ENCODE data around the gene BRICD5. TPM values are rescaled to one million over a fixed set of nuclear protein-coding genes. Genes with fewer than 3 reads are reported as not detected.
A peak's percentile ranks its signal among the peaks of the same experiment; 100 is the strongest.

BRICD5 gene
- polyA plus RNA-seq, 3 donors from 2014 or later, result 0.10 to 0.36 TPM; not detected in 1

DNA sequence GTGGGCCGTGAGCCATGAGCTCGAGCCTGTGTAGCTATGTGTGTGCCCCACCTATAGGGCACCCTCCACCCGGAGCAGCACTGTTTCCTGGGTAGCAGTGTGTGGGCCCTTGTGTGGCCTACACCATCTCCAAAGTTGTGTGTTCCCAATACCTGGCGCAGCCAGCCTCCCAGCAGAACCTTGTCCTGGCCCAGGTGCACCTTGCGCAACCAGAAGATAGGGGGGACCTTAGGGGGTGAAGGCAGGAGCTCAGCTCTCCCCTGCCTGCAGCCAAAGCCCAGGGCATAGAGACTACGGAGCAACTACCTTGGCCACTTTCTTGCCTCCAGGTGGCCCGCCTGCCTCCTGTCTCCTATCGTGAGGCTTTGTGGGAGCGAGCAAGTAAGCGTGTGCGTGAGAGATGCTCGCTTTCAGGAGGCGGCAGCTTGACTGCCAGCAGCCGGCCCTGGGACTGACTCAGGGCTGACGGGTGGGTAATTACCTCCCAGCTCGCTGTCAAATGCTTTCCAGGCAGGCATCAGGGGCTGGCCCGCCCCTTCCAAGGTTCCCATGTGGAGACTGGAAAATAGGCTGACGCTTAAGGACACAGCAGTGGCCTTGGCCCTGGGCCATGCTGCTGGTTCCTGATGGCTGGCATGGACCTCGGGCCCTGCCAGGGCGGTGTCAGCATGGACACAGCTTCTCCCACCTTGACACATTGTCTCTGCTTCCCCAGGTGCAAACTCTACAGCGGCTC, 36.1 kb downstream of the BRICD5 start:
- no peak for DNase-seq
- H3K4me1 Mint-ChIP-seq, result no peaks in the 10 kb centered on the region
- no peak overlapping the region for H3K4me3 Mint-ChIP-seq
- H3K27ac Mint-ChIP-seq, result no peak overlapping the region
- no peaks in the 10 kb centered on the region for H3K36me3 Mint-ChIP-seq
- no peaks in the 10 kb centered on the region for H3K27me3 Mint-ChIP-seq (ENCODE audit: low read depth in 3 of 3)
- no peaks in the 10 kb centered on the region for H3K9me3 Mint-ChIP-seq

DNA sequence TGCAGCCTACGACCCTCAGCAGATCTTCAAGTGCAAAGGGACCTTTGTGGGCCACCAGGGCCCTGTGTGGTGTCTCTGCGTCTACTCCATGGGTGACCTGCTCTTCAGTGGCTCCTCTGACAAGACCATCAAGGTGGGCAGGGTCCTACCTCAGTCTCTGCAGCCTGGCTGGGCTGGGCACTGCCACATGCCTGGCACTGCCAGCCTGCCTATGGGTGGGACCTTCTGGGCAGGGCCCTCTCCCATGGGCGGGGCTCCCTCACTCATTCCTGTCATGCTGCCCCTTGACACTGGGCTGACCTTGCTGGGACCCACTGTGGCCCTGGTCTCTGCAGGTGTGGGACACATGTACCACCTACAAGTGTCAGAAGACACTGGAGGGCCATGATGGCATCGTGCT, 36.7 kb downstream of the BRICD5 start:
- no peaks in the 10 kb centered on the region for H3K4me1 Mint-ChIP-seq
- H3K27me3 Mint-ChIP-seq (ENCODE audit: low read depth in 3 of 3), result no peaks in the 10 kb centered on the region
- DNase-seq, result no peak
- no peaks in the 10 kb centered on the region for H3K36me3 Mint-ChIP-seq
- no peaks in the 10 kb centered on the region for H3K9me3 Mint-ChIP-seq
- H3K4me3 Mint-ChIP-seq, result no peak overlapping the region
- H3K27ac Mint-ChIP-seq, result no peak overlapping the region

DNA sequence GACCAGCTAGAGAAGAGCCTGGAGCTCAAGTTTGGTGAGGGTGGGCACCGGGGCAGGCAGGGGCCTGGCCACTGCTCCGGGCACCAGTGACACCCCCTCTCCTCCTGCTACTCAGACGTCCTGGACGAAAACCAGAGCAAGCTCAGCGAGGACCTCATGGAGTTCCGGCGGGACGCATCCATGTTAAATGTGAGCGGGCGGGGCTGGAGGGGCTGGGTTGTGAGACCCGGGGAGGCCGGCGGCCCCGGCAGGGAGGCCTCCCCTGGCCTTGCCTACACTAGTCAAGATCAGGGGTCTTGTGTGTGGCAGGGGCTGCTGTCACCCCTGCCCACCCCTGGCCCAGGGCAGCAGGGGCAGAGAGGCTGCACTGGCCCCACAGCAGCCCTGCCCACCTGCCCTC, 37.3 kb downstream of the BRICD5 start:
- Mint-ChIP-seq H3K27ac (no peak overlapping the region), H3K9me3 (no peaks in the 10 kb centered on the region), H3K4me3 (no peak overlapping the region), H3K27me3 (ENCODE audit: low read depth in 3 of 3) (no peaks in the 10 kb centered on the region), H3K4me1 (no peaks in the 10 kb centered on the region), H3K36me3 (no peaks in the 10 kb centered on the region)
- no peak for DNase-seq

DNA sequence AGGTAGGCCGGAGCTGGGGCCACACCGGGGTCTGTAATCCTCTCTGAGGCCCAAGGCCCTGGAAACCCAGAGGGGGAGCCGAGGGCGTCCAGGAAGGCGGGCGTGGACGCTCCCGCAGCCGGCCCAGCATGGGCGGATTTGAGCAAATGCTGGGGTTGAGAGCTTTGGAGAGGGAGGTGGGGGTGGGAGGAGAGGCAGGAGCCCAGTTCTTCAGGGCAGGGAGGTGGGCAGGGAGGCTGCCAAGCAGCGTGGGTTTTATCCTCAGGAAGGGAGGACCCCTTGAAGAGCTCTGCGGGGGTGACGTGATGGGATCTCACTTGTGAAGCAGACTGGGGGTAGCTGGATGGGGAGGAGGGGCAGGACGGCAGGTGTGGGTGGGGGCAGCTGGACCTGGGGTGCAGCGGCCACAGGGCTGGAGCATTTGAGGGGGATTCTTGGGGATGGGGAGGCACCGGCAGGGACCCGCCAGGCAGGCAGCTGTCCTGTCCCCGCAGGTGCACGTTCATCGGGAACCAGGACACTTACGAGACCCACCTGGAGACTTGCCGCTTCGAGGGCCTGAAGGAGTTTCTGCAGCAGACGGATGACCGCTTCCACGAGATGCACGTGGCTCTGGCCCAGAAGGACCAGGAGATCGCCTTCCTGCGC, 37.9 kb downstream of the BRICD5 start:
- H3K27ac Mint-ChIP-seq, result no peak overlapping the region

DNA sequence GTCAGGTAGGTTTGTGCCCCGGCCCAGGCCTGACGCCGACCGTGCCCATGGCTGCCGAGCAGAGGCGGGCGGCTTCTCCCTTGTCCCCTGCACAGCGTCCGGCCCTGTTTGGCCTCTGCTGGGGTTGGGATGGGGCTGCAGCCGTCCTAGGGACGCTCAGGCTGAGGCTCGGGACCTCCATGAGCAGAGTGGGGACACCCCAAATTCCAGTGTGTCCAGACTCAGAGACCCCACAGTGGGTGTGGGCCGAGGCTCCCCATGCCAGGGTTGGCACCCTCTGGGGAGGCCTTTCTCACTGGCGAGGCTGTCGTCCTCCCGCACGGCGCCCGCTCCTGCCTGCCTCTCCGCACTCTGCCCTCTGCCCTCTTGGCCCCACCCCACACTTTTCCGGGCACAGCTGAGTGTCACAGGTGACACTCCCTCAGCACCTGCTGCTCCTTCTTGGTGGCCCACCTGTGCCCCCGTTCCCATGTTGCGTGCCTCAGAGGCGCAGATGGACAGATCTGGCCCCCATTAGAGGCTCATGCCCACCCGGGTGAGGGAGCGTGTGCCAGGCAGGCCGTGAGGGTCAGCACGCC, 39.0 kb downstream of the BRICD5 start:
- Mint-ChIP-seq H3K9me3 (no peaks in the 10 kb centered on the region), H3K27me3 (ENCODE audit: low read depth in 3 of 3) (no peaks in the 10 kb centered on the region), H3K4me1 (no peaks in the 10 kb centered on the region), H3K36me3 (no peaks in the 10 kb centered on the region), H3K27ac (no peak overlapping the region), H3K4me3 (no peak overlapping the region)
- no peak for DNase-seq

More for the DNA sequence above, 37.9 kb downstream of the BRICD5 start:
- no peaks in the 10 kb centered on the region for H3K4me1 Mint-ChIP-seq
- H3K4me3 Mint-ChIP-seq, result no peak overlapping the region
- H3K27me3 Mint-ChIP-seq (ENCODE audit: low read depth in 3 of 3), result no peaks in the 10 kb centered on the region
- DNase-seq, result no peak
- H3K9me3 Mint-ChIP-seq, result no peaks in the 10 kb centered on the region
- no peaks in the 10 kb centered on the region for H3K36me3 Mint-ChIP-seq

DNA sequence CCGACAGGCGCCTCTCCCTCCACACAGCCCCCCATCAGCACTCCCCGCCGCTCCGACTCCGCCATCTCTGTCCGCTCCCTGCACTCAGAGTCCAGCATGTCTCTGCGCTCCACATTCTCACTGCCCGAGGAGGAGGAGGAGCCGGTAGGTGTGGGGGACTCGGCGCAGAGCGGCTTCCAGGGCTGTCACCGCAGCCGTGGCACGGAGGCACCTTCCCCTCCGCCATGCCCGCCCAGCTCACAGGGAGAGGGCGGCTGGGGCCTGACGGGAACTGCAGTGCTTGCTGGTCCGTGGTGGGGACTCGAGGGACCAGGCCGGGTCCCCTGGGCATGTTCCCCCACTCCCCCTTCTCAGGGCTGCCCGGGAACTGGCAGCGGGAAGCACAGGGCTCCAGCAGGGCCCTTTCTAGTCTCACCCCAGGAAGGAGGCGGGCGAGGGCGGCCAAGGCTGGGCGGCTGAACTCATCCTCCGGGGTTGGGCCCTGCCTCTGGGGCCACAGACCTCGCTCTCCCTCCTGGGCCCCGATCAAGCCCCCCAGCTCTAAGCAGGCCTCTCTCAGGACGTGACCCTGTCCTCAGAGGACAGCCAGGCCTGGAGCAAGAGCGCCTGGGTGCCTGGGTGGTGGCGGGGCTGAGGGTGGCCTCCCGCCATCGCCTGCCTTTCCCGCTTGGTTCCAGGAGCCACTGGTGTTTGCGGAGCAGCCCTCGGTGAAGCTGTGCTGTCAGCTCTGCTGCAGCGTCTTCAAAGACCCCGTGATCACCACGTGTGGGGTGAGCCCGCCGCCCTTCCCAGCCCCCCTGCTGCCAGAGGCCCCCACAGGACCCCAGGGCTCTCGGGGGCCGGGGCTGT, 39.9 kb downstream of the BRICD5 start:
- Mint-ChIP-seq H3K27ac (no peak overlapping the region), H3K27me3 (ENCODE audit: low read depth in 3 of 3) (no peaks in the 10 kb centered on the region), H3K9me3 (no peaks in the 10 kb centered on the region), H3K4me1 (no peaks in the 10 kb centered on the region), H3K36me3 (no peaks in the 10 kb centered on the region), H3K4me3 (no peak overlapping the region)
- no peak for DNase-seq

DNA sequence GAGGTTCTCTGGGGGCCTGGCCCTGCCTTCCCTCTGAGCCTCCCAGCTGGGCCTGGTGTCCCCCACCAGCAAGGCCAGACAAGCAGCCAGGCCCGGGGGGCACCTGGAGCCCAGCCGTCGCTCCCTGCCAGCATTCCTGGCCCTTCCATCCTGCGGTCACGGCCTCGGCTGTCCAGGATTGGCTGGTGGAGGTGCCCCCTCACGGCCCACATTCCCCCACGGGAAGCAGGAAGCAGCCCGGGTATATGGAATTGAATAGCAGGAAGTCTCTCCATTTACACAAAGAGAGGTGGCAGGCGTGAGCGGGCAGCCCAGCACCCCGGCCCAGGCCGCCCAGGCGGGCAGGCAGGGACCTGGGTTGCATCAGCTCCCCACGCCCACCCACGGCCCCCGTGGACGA, 40.6 kb downstream of the BRICD5 start:
- Mint-ChIP-seq H3K27me3 (ENCODE audit: low read depth in 3 of 3) (no peaks in the 10 kb centered on the region), H3K27ac (no peak overlapping the region), H3K9me3 (no peaks in the 10 kb centered on the region), H3K4me1 (no peaks in the 10 kb centered on the region), H3K36me3 (no peaks in the 10 kb centered on the region), H3K4me3 (no peak overlapping the region)
- DNase-seq, result no peak

DNA sequence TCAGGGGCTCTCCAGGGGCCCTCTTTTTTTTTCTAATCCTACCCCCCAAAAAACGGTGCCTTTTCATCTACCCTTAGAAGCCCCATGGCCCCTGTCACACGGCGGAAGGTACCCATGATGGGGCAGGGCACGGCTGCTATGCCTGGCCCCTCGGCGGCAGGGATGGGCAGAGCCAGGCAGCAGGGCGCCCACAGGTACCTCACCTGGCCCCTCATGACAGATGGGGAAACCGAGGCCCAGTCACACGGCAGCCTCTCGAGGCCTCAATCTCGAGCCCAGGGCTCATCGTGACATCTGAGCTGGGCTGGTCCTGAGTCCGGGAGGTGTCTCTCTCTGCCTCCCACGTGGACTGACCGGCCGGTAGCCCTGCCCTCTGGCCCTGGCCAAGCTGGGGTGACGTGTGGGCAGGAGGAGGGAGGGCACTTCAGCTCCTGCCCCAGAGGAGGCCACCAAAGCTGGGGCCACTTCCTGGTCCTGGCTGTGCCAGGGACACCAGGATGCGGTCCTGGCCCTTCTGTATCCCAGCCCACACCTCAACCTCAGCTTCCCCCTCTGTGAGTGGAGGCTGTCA, 43.5 kb downstream of the BRICD5 start:
- H3K27me3 Mint-ChIP-seq (ENCODE audit: low read depth in 3 of 3), result no peaks in the 10 kb centered on the region
- no peaks in the 10 kb centered on the region for H3K4me1 Mint-ChIP-seq
- H3K9me3 Mint-ChIP-seq, result no peaks in the 10 kb centered on the region
- H3K36me3 Mint-ChIP-seq, result no peaks in the 10 kb centered on the region
- DNase-seq, result no peak
- no peak overlapping the region for H3K4me3 Mint-ChIP-seq
- H3K27ac Mint-ChIP-seq, result no peak overlapping the region

DNA sequence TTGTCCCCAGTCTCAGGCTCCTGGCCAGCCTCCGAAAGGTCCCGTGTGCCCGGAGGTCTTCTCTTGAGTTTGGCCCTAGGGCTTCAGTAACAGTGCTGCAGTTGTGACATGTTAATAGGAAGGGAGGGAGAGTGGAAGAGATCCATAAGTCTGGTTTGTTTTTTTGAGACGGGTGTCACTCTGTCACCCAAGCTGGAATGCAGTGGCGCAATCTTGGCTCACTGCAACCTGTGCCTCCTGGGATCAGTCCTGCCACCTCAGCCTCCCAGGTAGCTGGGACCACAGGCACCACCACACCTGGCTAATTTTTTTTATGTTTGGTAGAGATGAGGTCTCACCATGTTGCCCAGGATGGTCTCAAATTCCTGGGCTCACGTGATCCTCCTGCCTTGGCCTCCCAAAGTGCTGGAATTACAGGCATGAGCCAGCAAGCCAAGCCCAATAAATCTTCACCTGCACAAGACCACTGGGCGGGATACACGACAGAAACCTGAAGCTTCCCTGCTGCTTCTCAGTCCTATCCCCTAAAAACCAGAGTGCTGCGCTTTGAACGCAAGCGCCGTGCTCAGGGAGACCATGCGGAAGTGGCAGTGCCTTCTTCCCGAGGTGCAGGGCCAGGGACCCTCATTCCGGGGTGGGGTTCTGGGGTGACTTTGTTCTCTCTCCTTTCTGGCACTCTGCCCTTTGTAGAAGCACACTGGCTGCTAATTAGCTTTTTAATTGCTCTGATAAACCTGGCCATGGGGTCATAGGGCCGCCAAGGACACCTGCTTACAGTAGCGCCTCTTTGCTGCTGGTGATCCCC, 44.2 kb downstream of the BRICD5 start:
- Mint-ChIP-seq H3K4me3 (no peak overlapping the region), H3K4me1 (no peaks in the 10 kb centered on the region), H3K9me3 (no peaks in the 10 kb centered on the region), H3K27me3 (ENCODE audit: low read depth in 3 of 3) (peaks cover 0 to 1% (median 0%) of the 10 kb centered on the region in 3 donors), H3K27ac (peak overlapping the region in 2 of 6 donors; percentile 17 to 55), H3K36me3 (no peaks in the 10 kb centered on the region)
- no peak for DNase-seq

DNA sequence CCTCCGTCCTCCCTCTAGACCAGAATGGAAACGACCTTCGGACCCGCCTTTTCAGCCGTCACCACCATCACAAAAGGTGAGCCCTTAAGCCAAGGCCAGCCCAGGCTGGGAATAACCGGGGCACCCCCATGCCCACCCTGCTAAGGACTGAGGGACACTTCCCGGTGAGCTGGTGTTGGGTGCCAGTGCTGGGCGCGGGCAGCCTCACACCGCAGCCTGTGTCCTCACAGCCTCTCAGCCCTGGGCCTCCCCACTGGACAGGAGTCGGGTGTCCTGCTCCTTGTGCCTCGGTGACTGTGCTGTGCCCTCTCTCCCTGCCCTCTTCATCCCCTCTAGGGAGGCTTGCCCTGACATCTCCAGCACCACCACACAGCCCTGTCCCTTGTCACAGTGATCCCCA, 44.8 kb downstream of the BRICD5 start:
- Mint-ChIP-seq H3K27me3 (ENCODE audit: low read depth in 3 of 3) (peaks cover 0 to 1% (median 0%) of the 10 kb centered on the region in 3 donors), H3K9me3 (no peaks in the 10 kb centered on the region), H3K27ac (peak overlapping the region in 2 of 6 donors; percentile 14 to 55), H3K36me3 (no peaks in the 10 kb centered on the region), H3K4me1 (no peaks in the 10 kb centered on the region), H3K4me3 (no peak overlapping the region)
- no peak for DNase-seq

DNA sequence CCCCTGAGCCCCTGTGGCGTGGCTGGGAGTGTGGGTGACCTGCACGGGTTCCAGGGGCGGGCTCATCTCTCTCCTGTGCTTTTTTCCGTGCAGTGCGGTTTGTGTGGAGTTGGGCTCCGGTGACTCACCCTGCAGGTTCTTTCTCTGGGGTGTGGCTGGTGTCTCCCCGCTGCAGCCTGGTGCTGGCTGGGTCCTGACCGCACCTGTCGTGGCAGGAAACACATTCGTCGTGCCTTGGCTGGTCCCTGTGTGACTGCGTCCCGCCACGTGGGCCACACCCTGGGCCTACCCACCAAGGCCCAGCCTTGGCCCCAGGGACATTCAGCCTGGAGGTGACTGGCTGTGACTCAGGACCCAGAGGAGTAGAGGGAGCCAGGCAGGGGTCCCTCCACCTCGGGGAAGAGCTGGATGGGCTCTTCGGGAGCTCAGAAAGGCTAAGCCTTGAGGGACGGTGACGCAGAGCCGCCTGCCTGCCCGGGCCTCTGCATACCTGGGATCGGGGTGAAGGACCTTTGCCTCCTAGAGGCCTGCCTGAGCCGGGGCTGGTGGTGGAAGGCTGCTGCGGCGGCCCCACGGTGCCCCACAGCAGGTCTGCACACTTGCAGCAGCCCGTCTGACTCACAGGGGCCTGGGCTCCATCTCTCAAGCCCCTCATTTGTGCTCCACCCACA, 47.3 kb downstream of the BRICD5 start:
- Mint-ChIP-seq H3K27me3 (ENCODE audit: low read depth in 3 of 3) (peaks cover 0 to 1% (median 1%) of the 10 kb centered on the region in 3 donors), H3K27ac (peak overlapping the region in 2 of 6 donors; percentile 17 to 29), H3K4me1 (peaks cover 4 to 6% of the 10 kb centered on the region in 2 donors), H3K4me3 (no peak overlapping the region), H3K36me3 (no peaks in the 10 kb centered on the region), H3K9me3 (no peaks in the 10 kb centered on the region)
- DNase-seq, result no peak

DNA sequence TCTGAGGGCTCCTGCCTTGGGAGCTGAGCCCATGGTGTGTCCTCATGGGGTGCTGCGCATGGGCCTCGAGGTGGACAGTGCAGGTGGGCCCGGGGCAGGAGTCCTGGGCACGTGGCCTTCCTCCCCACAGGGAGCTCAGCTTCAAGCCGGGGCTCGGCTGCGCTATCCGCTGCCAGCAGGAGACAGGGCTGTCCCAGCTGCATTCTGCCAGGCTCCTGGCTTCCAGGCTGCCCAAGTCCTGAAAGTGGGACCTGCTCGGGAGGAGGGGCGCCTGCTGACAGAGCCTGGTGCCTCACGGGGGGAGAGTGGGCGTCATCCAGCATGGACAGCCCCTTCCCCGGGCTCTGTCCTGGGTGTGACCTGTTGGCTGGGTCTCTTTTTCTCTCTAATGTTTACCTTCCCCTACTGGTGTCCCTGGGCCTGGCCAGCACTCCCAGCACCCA, 48.0 kb downstream of the BRICD5 start:
- no peak overlapping the region for H3K27ac Mint-ChIP-seq
- no peaks in the 10 kb centered on the region for H3K9me3 Mint-ChIP-seq

More for the DNA sequence above, 48.0 kb downstream of the BRICD5 start:
- H3K36me3 Mint-ChIP-seq, result no peaks in the 10 kb centered on the region
- H3K4me1 Mint-ChIP-seq, result peaks cover 4 to 6% of the 10 kb centered on the region in 2 donors
- DNase-seq, result no peak
- peaks cover 0 to 1% (median 1%) of the 10 kb centered on the region in 3 donors for H3K27me3 Mint-ChIP-seq (ENCODE audit: low read depth in 3 of 3)
- H3K4me3 Mint-ChIP-seq, result no peak overlapping the region
